HCT116 (cell line): ENCODE measurements around the gene NLRP5. TPM values are rescaled to one million over a fixed set of nuclear protein-coding genes. Genes with fewer than 3 reads are reported as not detected.

Experiments used
- ATAC-seq: fragments of 200-7000 bp; cut with Tn5 transposase; 2 replicates; pipeline ENCODE4 v1.9.1; 2020; ENCODE audit warnings: mild to moderate bottlenecking, moderate library complexity
- BruUV-seq: library from RNA; stranded (reverse); fragments of 400-500 nt; replicated peaks from 2 replicates; lab custom pipeline; 2021; lab: Mats Ljungman, UMichigan
- CTCF ChIA-PET: fragments of 300-600 bp; sonication (Branson Sonifier 250); formaldehyde crosslinking; loops from one replicate; lab custom pipeline; 2021; ENCODE audit warnings: antibody characterized with exemption; lab: Charles Lee
- POLR2A ChIA-PET: fragments of 300-600, 350-600 bp; sonication (Branson Sonifier 250); formaldehyde crosslinking; loops from one replicate; lab custom pipeline; 2021; ENCODE audit warnings: antibody characterized with exemption; lab: Charles Lee
- RAD21 ChIA-PET, 2 experiments: fragments of 300-600 bp; sonication (Branson Sonifier 250); formaldehyde crosslinking; loops; one replicate each; lab custom pipeline; 2023; ENCODE audit warnings: low total read pairs in 2 of 2; ENCODE audit not compliant: uncharacterized antibody in 2 of 2, unreplicated experiment in 2 of 2, low non-redundant PET in 1 of 2; lab: Charles Lee
- DNase-seq: peaks from one replicate; pipeline ENCODE4 v3.0.0-alpha.2; 2010; ENCODE audit warnings: low read depth, low spot score
- H2AFZ ChIP-seq: fragments of 200-600 bp; shearing (Covaris generic), sonication (generic); 2 replicates; pipeline ENCODE4 v1.6.1; 2017; ENCODE audit warnings: low read depth, mixed run types, mixed read lengths, antibody characterized with exemption, low read length; ENCODE audit not compliant: poor library complexity, severe bottlenecking
- H3K27ac ChIP-seq: 2 replicates; pipeline ENCODE4 v1.5.1; 2012; ENCODE audit warnings: low read depth, low read length
- H3K27me3 ChIP-seq: fragments of 200-600 bp; sonication (generic); 2 replicates; pipeline ENCODE4 v1.6.1; 2016; ENCODE audit warnings: mixed run types, low read length, mixed read lengths; ENCODE audit not compliant: insufficient read depth
- H3K36me3 ChIP-seq, 2 experiments: fragments of 200-500 bp in 1 of 2; fragments of 200-600 bp in 1 of 2; sonication (Bioruptor generic) in 1 of 2; sonication (generic) in 1 of 2; 2 replicates each; pipeline versions ENCODE4 v1.5.1 to v1.6.1; 2014 to 2016; ENCODE audit warnings: low read length in 2 of 2, inconsistent platforms in 1 of 2, mixed read lengths in 1 of 2, mixed run types in 1 of 2; ENCODE audit not compliant: insufficient read depth in 2 of 2, control insufficient read depth in 1 of 2
- H3K4me1 ChIP-seq, 2 experiments: fragments of 200-600 bp in 1 of 2; sonication (generic) in 1 of 2; 2 replicates each; pipeline versions ENCODE4 v1.5.1 to v1.6.1; 2012 to 2017; ENCODE audit warnings: low read length in 2 of 2, inconsistent platforms in 1 of 2, mild to moderate bottlenecking in 1 of 2, mixed read lengths in 1 of 2, mixed run types in 1 of 2, moderate library complexity in 1 of 2; ENCODE audit not compliant: insufficient read depth in 2 of 2, control insufficient read depth in 1 of 2
- H3K4me2 ChIP-seq: fragments of 200-600 bp; sonication (generic); 2 replicates; pipeline ENCODE4 v1.6.1; 2017; ENCODE audit warnings: mixed run types, low read length, mixed read lengths
- H3K4me3 ChIP-seq, 2 experiments: fragments of 200-600 bp in 1 of 2; sonication (generic) in 1 of 2; replicated peaks in 1 of 2; 2 replicates each; pipeline ENCODE4 v1.5.1; 2011 to 2016; ENCODE audit warnings: low read length in 2 of 2, control low read depth in 1 of 2, low read depth in 1 of 2, mild to moderate bottlenecking in 1 of 2, mixed read lengths in 1 of 2, mixed run types in 1 of 2
- H3K79me2 ChIP-seq: fragments of 200-600 bp; sonication (generic); 2 replicates; pipeline ENCODE4 v1.6.1; 2017; ENCODE audit warnings: mild to moderate bottlenecking, mixed run types, low read length, moderate library complexity, mixed read lengths; ENCODE audit not compliant: insufficient read depth
- H3K9ac ChIP-seq: fragments of 200-600 bp; sonication (generic); 2 replicates; pipeline ENCODE4 v1.6.1; 2016; ENCODE audit warnings: low read length, mixed read lengths
- H3K9me2 ChIP-seq: fragments of 200-600 bp; sonication (generic), shearing (Covaris generic); 2 replicates; pipeline ENCODE4 v1.6.1; 2017; ENCODE audit warnings: mixed run types, mild to moderate bottlenecking, moderate library complexity; ENCODE audit not compliant: insufficient read depth
- H3K9me3 ChIP-seq, 2 experiments: fragments of 200-500 bp in 1 of 2; fragments of 200-600 bp in 1 of 2; sonication (Bioruptor generic) in 1 of 2; sonication (generic) in 1 of 2; 2 replicates each; pipeline ENCODE4 v1.6.1; 2014 to 2017; ENCODE audit warnings: low read length in 2 of 2, mixed read lengths in 2 of 2, inconsistent platforms in 1 of 2, low read depth in 1 of 2, mild to moderate bottlenecking in 1 of 2, mixed run types in 1 of 2, moderate library complexity in 1 of 2; ENCODE audit not compliant: control insufficient read depth in 1 of 2, insufficient read depth in 1 of 2
- H4K20me1 ChIP-seq: fragments of 200-600 bp; sonication (generic), shearing (Covaris generic); 2 replicates; pipeline ENCODE4 v1.6.1; 2017; ENCODE audit warnings: mixed run types, mild to moderate bottlenecking, moderate library complexity; ENCODE audit not compliant: insufficient read depth
- ATF3 ChIP-seq: IDR thresholded peaks from 2 replicates; pipeline ENCODE4 v1.6.1; 2012
- CBX3 ChIP-seq: IDR thresholded peaks from 2 replicates; pipeline ENCODE4 v1.6.1; 2012; ENCODE audit warnings: low read depth
- CEBPB ChIP-seq: IDR thresholded peaks from 2 replicates; pipeline ENCODE4 v1.6.1; 2012; ENCODE audit warnings: low read depth
- CTCF ChIP-seq, 3 experiments: fragments of 200-600 bp in 1 of 3; sonication (generic) in 1 of 3; IDR thresholded peaks in 2 of 3; conservative IDR thresholded peaks in 1 of 3; 2 replicates each; pipeline ENCODE4 v1.5.1; 2012 to 2017; ENCODE audit warnings: low read depth in 2 of 3, low read length in 2 of 3, antibody characterized with exemption in 1 of 3, borderline replicate concordance in 1 of 3, control low read depth in 1 of 3, mild to moderate bottlenecking in 1 of 3, mixed read lengths in 1 of 3, mixed run types in 1 of 3, moderate library complexity in 1 of 3; ENCODE audit not compliant: insufficient read depth in 1 of 3
- ELF1 ChIP-seq: IDR thresholded peaks from 2 replicates; pipeline ENCODE4 v1.6.1; 2012; ENCODE audit warnings: low read depth, borderline replicate concordance
- EZH2phosphoT487 ChIP-seq: fragments of 200-600 bp; IDR thresholded peaks from 2 replicates; pipeline ENCODE4 v1.6.1; 2018; ENCODE audit warnings: antibody characterized with exemption, borderline replicate concordance
- FOSL1 ChIP-seq: IDR thresholded peaks from 2 replicates; pipeline ENCODE4 v1.6.1; 2012; ENCODE audit warnings: low read depth
- JUND ChIP-seq: IDR thresholded peaks from 2 replicates; pipeline ENCODE4 v1.6.1; 2012
- MAX ChIP-seq: IDR thresholded peaks from 2 replicates; pipeline ENCODE4 v1.6.1; 2012
- POLR2A ChIP-seq: IDR thresholded peaks from 2 replicates; pipeline ENCODE4 v1.7.0; 2011; ENCODE audit warnings: borderline replicate concordance; ENCODE audit not compliant: insufficient read depth, insufficient read length; ENCODE audit errors: extremely low read depth
- RAD21 ChIP-seq: IDR thresholded peaks from 2 replicates; pipeline ENCODE4 v1.6.1; 2012; ENCODE audit warnings: low read depth, mild to moderate bottlenecking
- SIN3A ChIP-seq: IDR thresholded peaks from 2 replicates; pipeline ENCODE4 v1.6.1; 2012; ENCODE audit warnings: low read depth
- SP1 ChIP-seq: IDR thresholded peaks from 2 replicates; pipeline ENCODE4 v1.6.1; 2012; ENCODE audit warnings: low read depth
- SRF ChIP-seq: IDR thresholded peaks from 2 replicates; pipeline ENCODE4 v1.6.1; 2012; ENCODE audit warnings: low read depth
- TCF7L2 ChIP-seq: IDR thresholded peaks from 2 replicates; pipeline ENCODE4 v1.7.0; 2011; ENCODE audit warnings: borderline replicate concordance, inconsistent platforms; ENCODE audit not compliant: insufficient read depth, insufficient read length; ENCODE audit errors: extremely low read depth
- YY1 ChIP-seq: IDR thresholded peaks from 2 replicates; pipeline ENCODE4 v1.6.1; 2011; ENCODE audit warnings: low read length, low read depth, moderate library complexity, mild to moderate bottlenecking; ENCODE audit not compliant: insufficient replicate concordance; ENCODE audit errors: extremely low read depth
- ZNF274 ChIP-seq: fragments of 200-500 bp; sonication (Bioruptor generic); IDR thresholded peaks from 2 replicates; pipeline ENCODE4 v1.6.1; 2014; ENCODE audit warnings: mild to moderate bottlenecking, low read depth, low read length, inconsistent platforms
- intact Hi-C: fragments of 100-400 bp; cut with micrococcal nuclease; formaldehyde crosslinking; loops from 2 replicates; pipeline ENCODE4 v1.10.0; 2022
- total RNA-seq: library from RNA; stranded (reverse); gene quantifications from one replicate; pipeline ENCODE4 v1.2.1, GENCODE V29; 2021; ENCODE audit not compliant: unreplicated experiment

NLRP5 gene
- total RNA-seq, 1 experiment from 2014 or later = 0.30 TPM

- no peak overlapping the region for H2AFZ ChIP-seq
- no peaks in the 10 kb centered on the region for H3K9me3 ChIP-seq
- intact Hi-C loops = no loop called here
- no peak overlapping the region for H3K9ac ChIP-seq
- ChIA-PET POLR2A (no interaction called here), CTCF (no interaction called here), RAD21 (no interaction called here)
- no peaks in the 10 kb centered on the region for H3K27me3 ChIP-seq
- no peaks in the 10 kb centered on the region for H3K9me2 ChIP-seq
- no peaks in the 10 kb centered on the region for H3K36me3 ChIP-seq
- no peaks in the 10 kb centered on the region for H4K20me1 ChIP-seq
- no peaks in the 10 kb centered on the region for H3K4me1 ChIP-seq
- ATAC-seq (no peak), DNase-seq (no peak)
- no TSS peak for BruUV-seq
- H3K4me2 ChIP-seq = no peak overlapping the region
- H3K27ac ChIP-seq = no peak overlapping the region
- H3K4me3 ChIP-seq = no peak overlapping the region
- no peaks in the 10 kb centered on the region for H3K79me2 ChIP-seq
- no peak for TF ChIP-seq ELF1
Measured at GRCh38 chr19:55940306-55940705, 46.3 kb upstream of the NLRP5 start.

GRCh38 chr19:55947532-55947931 is 39.0 kb upstream of the NLRP5 start, which contains the start of gene NLRP8:
NLRP8 (plus strand) TSS chr19:55947832.
- no peak for DNase-seq
- no peaks in the 10 kb centered on the region for H3K9me2 ChIP-seq
- no peaks in the 10 kb centered on the region for H3K27me3 ChIP-seq
- H2AFZ ChIP-seq = no peak within 1 kb of the TSS
- no peak within 1 kb of the TSS for H3K9ac ChIP-seq
- no peaks in the 10 kb centered on the region for H3K9me3 ChIP-seq
- TF ChIP-seq CBX3 (no peak), CEBPB (no peak), MAX (no peak), RAD21 (no peak), ATF3 (no peak), YY1 (no peak), ELF1 (no peak), SRF (no peak), POLR2A (no peak), ZNF274 (no peak), CTCF (IDR thresholded peaks at IDR 0.05 in 2 of 3, conservative IDR thresholded peaks at IDR 0.05 in 1 of 3; ENCODE audit: borderline replicate concordance in 1 of 3, insufficient read depth in 1 of 3, low read depth in 2 of 3, low read length in 2 of 3) (no peak), SP1 (no peak), SIN3A (no peak), EZH2phosphoT487 (no peak), JUND (no peak), TCF7L2 (no peak), FOSL1 (no peak)
- TF ChIP-seq, all 23 proteins: peak for 0
- H3K4me2 ChIP-seq = no peak within 1 kb of the TSS
- POLR2A ChIA-PET = no interaction called here
- H4K20me1 ChIP-seq = no peaks in the 10 kb centered on the region
- no peaks in the 10 kb centered on the region for H3K79me2 ChIP-seq
- intact Hi-C loops = loop anchor here (5.0 kb wide), 1 partner anchor 170 kb away; no protein-coding TSS in a partner anchor
- H3K36me3 ChIP-seq = no peaks in the 10 kb centered on the region
- H3K27ac ChIP-seq = no peak within 1 kb of the TSS
- no peak within 1 kb of the TSS for H3K4me3 ChIP-seq
- no TSS peak for BruUV-seq
- RAD21 ChIA-PET = no interaction called here
- H3K4me1 ChIP-seq = no peaks in the 10 kb centered on the region
- no peak for ATAC-seq
- CTCF ChIA-PET = no interaction called here
